Measurements from ENCODE around the gene LGALS7B.
"Not testable (repeated sequence)": the region's sequence is repeated elsewhere in the genome, so short reads cannot be mapped to it uniquely, and the experiment has no call there.

- TF ChIP-seq ATF3 (CRISPR knock-in tag; conservative IDR thresholded peaks at IDR 0.05); MLX (CRISPR knock-in tag; IDR thresholded peaks at IDR 0.05); USF2 (CRISPR knock-in tag; IDR thresholded peaks at IDR 0.05); CTCF (IDR thresholded peaks at IDR 0.05); PREB (CRISPR knock-in tag; IDR thresholded peaks at IDR 0.05; ENCODE audit: borderline replicate concordance); JUN (CRISPR knock-in tag; IDR thresholded peaks at IDR 0.05); EMX1 (CRISPR knock-in tag; IDR thresholded peaks at IDR 0.05); FOXP1 (CRISPR knock-in tag; IDR thresholded peaks at IDR 0.05; ENCODE audit: borderline replicate concordance); ELF4 (CRISPR knock-in tag; IDR thresholded peaks at IDR 0.05; ENCODE audit: low read depth); TEAD4 (CRISPR knock-in tag; IDR thresholded peaks at IDR 0.05); FOXJ3 (CRISPR knock-in tag; IDR thresholded peaks at IDR 0.05; ENCODE audit: borderline replicate concordance); CBFB (CRISPR knock-in tag; IDR thresholded peaks at IDR 0.05; ENCODE audit: low read depth); CREB1 (CRISPR knock-in tag; IDR thresholded peaks at IDR 0.05): not testable (repeated sequence)
These were observed 27.1 kb upstream of the LGALS7B start for GRCh38 chr19:38761884-38762389.
